ENCODE results near the gene FLVCR2. TPM values are rescaled to one million over a fixed set of nuclear protein-coding genes. Genes with fewer than 3 reads are reported as not detected.

Gene FLVCR2
- total RNA-seq, 2 donors from 2014 or later: 6.2 to 8.9 TPM

GRCh38 chr14:75649337-75649736 lies 70.9 kb downstream of the FLVCR2 start:
- no peak for TF ChIP-seq CTCF (conservative IDR thresholded peaks at IDR 0.05)
- peaks cover 8% of the 10 kb centered on the region for H3K9me3 Mint-ChIP-seq
- peaks cover 61% of the 10 kb centered on the region for H3K36me3 Mint-ChIP-seq (ENCODE audit: low read depth)
- peaks cover 10% of the 10 kb centered on the region for H3K9me3 ChIP-seq (ENCODE audit: control insufficient read depth, low read length)
- peaks cover 60% of the 10 kb centered on the region for H3K36me3 ChIP-seq (ENCODE audit: control insufficient read depth, insufficient read depth, low read length)
- no peak overlapping the region for H3K9ac ChIP-seq (ENCODE audit: extremely low read depth, low read length, poor library complexity, severe bottlenecking)
- no peak overlapping the region for H3K27ac Mint-ChIP-seq
- H3K27me3 ChIP-seq (ENCODE audit: control insufficient read depth, insufficient read depth, low read length, poor library complexity, severe bottlenecking): no peaks in the 10 kb centered on the region
- H3K27ac ChIP-seq (ENCODE audit: low read depth, low read length): no peak overlapping the region
- no peak overlapping the region for H3K4me3 ChIP-seq (ENCODE audit: low read length)
- 89 to 100% methylated on average over 1 of the region's 1 CpG for WGBS, 2 experiments (ENCODE audit: insufficient coverage in 1 of 2, insufficient read length in 1 of 2)
- H3K27me3 Mint-ChIP-seq (ENCODE audit: insufficient read depth): peaks cover 7% of the 10 kb centered on the region
- H3K4me3 Mint-ChIP-seq: no peak overlapping the region
- H3K4me1 ChIP-seq (ENCODE audit: control insufficient read depth, insufficient read depth, low read length): peaks cover 17% of the 10 kb centered on the region
- peaks cover 40% of the 10 kb centered on the region for H3K4me1 Mint-ChIP-seq
- DNase-seq: no peak

GRCh38 chr14:75649773-75650172 lies 71.4 kb downstream of the FLVCR2 start:
- H3K4me3 Mint-ChIP-seq: no peak overlapping the region
- H3K36me3 Mint-ChIP-seq (ENCODE audit: low read depth): peaks cover 56% of the 10 kb centered on the region
- peaks cover 40% of the 10 kb centered on the region for H3K4me1 Mint-ChIP-seq

GRCh38 chr14:75650253-75651058 lies 72.0 kb downstream of the FLVCR2 start:
- peaks cover 61% of the 10 kb centered on the region for H3K36me3 ChIP-seq (ENCODE audit: control insufficient read depth, insufficient read depth, low read length)
- Mint-ChIP-seq H3K4me3 (no peak overlapping the region), H3K27ac (no peak overlapping the region), H3K36me3 (ENCODE audit: low read depth) (peaks cover 54% of the 10 kb centered on the region), H3K27me3 (ENCODE audit: insufficient read depth) (peaks cover 5% of the 10 kb centered on the region), H3K9me3 (peaks cover 8% of the 10 kb centered on the region), H3K4me1 (peaks cover 40% of the 10 kb centered on the region)
- H3K9ac ChIP-seq (ENCODE audit: extremely low read depth, low read length, poor library complexity, severe bottlenecking): peak overlapping the region; percentile 12
- no peak overlapping the region for H3K4me3 ChIP-seq (ENCODE audit: low read length)
- no peak for DNase-seq
- no peak for TF ChIP-seq CTCF (conservative IDR thresholded peaks at IDR 0.05)
- H3K4me1 ChIP-seq (ENCODE audit: control insufficient read depth, insufficient read depth, low read length): peaks cover 17% of the 10 kb centered on the region
- no peaks in the 10 kb centered on the region for H3K27me3 ChIP-seq (ENCODE audit: control insufficient read depth, insufficient read depth, low read length, poor library complexity, severe bottlenecking)
- 93 to 94% methylated on average over 2 to 5 of the region's 5 CpGs for WGBS, 2 experiments (ENCODE audit: insufficient coverage in 1 of 2, insufficient read length in 1 of 2)
- H3K9me3 ChIP-seq (ENCODE audit: control insufficient read depth, low read length): peaks cover 10% of the 10 kb centered on the region
- no peak overlapping the region for H3K27ac ChIP-seq (ENCODE audit: low read depth, low read length)

More at GRCh38 chr14:75649773-75650172, 71.4 kb downstream of the FLVCR2 start:
- DNase-seq: no peak
- Histone ChIP-seq H3K9me3 (ENCODE audit: control insufficient read depth, low read length) (peaks cover 10% of the 10 kb centered on the region), H3K4me3 (ENCODE audit: low read length) (no peak overlapping the region), H3K27me3 (ENCODE audit: control insufficient read depth, insufficient read depth, low read length, poor library complexity, severe bottlenecking) (no peaks in the 10 kb centered on the region), H3K36me3 (ENCODE audit: control insufficient read depth, insufficient read depth, low read length) (peaks cover 60% of the 10 kb centered on the region), H3K4me1 (ENCODE audit: control insufficient read depth, insufficient read depth, low read length) (peaks cover 17% of the 10 kb centered on the region), H3K9ac (ENCODE audit: extremely low read depth, low read length, poor library complexity, severe bottlenecking) (no peak overlapping the region), H3K27ac (ENCODE audit: low read depth, low read length) (no peak overlapping the region)
- no peak for TF ChIP-seq CTCF (conservative IDR thresholded peaks at IDR 0.05)
- Mint-ChIP-seq H3K27ac (no peak overlapping the region), H3K9me3 (peaks cover 8% of the 10 kb centered on the region), H3K27me3 (ENCODE audit: insufficient read depth) (peaks cover 5% of the 10 kb centered on the region)
- WGBS, 2 experiments (ENCODE audit: insufficient coverage in 1 of 2, insufficient read length in 1 of 2): 74 to 86% methylated on average over 1 of the region's 1 CpG

All from endodermal cell (in vitro differentiated cells).